Breast epithelium (tissue), 4 donors: Measurements from ENCODE around the gene SLC35F1. TPM values are rescaled to one million over a fixed set of nuclear protein-coding genes. Genes with fewer than 3 reads are reported as not detected.

Source experiments
- DNase-seq, 2 donors: peaks; one replicate each; pipeline ENCODE4 v3.0.0-alpha.2; 2019; ENCODE audit warnings: low spot score in 2 of 2
- H3K27ac ChIP-seq, 2 donors: fragments of 200-600 bp; sonication (generic) in 1 of 2; one replicate each; pipeline ENCODE4 v1.5.1; 2016 to 2019; ENCODE audit warnings: mild to moderate bottlenecking in 1 of 2
- H3K27me3 ChIP-seq, 2 donors: fragments of 200-600 bp; sonication (generic) in 1 of 2; one replicate each; pipeline versions ENCODE4 v1.5.1 to v1.6.0; 2017 to 2019; ENCODE audit warnings: control low read depth in 1 of 2, mild to moderate bottlenecking in 1 of 2
- H3K36me3 ChIP-seq: fragments of 200-600 bp; one replicate; pipeline ENCODE4 v1.5.1; 2019
- H3K4me1 ChIP-seq, 2 donors: fragments of 200-600 bp; sonication (generic); one replicate each; pipeline ENCODE4 v1.5.1; 2016 to 2019; ENCODE audit warnings: control low read depth in 1 of 2
- H3K4me3 ChIP-seq, 3 donors: fragments of 200-600 bp; sonication (generic); 1 replicate in 2 of 3; 2 replicates in 1 of 3; pipeline ENCODE4 v1.5.1; 2016 to 2019; ENCODE audit warnings: mild to moderate bottlenecking in 3 of 3, moderate library complexity in 2 of 3
- H3K9me3 ChIP-seq, 2 donors: fragments of 200-600 bp; sonication (generic) in 1 of 2; one replicate each; pipeline ENCODE4 v1.5.1; 2016 to 2019; ENCODE audit warnings: control low read depth in 1 of 2
- POLR2A ChIP-seq: fragments of 450-650 bp; IDR thresholded peaks from one replicate; pipeline ENCODE4 v1.6.1; 2016; ENCODE audit warnings: antibody characterized with exemption, mild to moderate bottlenecking, moderate library complexity
- POLR2AphosphoS5 ChIP-seq, 3 donors: sonication (generic); formaldehyde crosslinking; IDR thresholded peaks; one replicate each; pipeline ENCODE4 v1.6.1; 2017; ENCODE audit warnings: antibody characterized with exemption in 3 of 3
- intact Hi-C: fragments of 100-400 bp; cut with DNase I; formaldehyde crosslinking; loops from one replicate; pipeline ENCODE4 v1.15.1; 2023; ENCODE audit warnings: low total_unique reads
- total RNA-seq, 3 donors: library from RNA; depleted of rRNA; stranded (reverse); fragments of >200 nt; gene quantifications; one replicate each; pipeline ENCODE4 v1.1.0, GENCODE V29; 2016
- TF ChIP-seq, protein P1 (sequence below), 3 donors: fragments of 450-650 bp; IDR thresholded peaks; one replicate each; pipeline ENCODE4 v1.5.1; 2016 to 2017; ENCODE audit warnings: antibody characterized with exemption in 3 of 3, mild to moderate bottlenecking in 3 of 3, moderate library complexity in 3 of 3

SLC35F1 gene
- total RNA-seq, 3 donors from 2014 or later: 0.66 to 2.5 (median 0.80) TPM

DNA sequence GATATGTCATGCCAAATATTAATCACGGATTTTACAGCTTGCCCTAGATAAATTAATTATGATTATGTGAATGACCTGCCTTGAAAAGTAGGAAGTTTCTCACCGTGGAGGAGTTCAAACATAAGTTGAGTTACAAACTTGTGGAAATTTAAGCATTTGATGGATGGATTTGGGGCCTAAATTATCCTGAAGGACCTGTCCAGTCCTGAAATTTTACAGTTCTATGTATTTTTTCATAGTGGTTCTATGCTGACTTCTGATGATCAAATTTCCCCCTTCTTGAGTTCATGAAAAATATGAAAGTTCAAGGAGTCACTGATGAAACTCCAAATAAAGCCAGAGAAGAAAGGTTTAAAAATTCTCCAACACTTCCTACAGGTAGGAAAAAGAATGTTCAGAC, 178.6 kb downstream of the SLC35F1 start:
- Histone ChIP-seq H3K4me3 (no peak overlapping the region), H3K4me1 (peaks cover 0 to 5% of the 10 kb centered on the region in 2 donors)
- intact Hi-C loops: no loop called here

GRCh38 chr6:118086159-118086558, 179.1 kb downstream of the SLC35F1 start:
- Histone ChIP-seq H3K27me3 (no peaks in the 10 kb centered on the region), H3K9me3 (peaks cover 0 to 6% of the 10 kb centered on the region in 2 donors), H3K36me3 (no peaks in the 10 kb centered on the region), H3K4me3 (no peak overlapping the region), H3K4me1 (peaks cover 0 to 5% of the 10 kb centered on the region in 2 donors), H3K27ac (no peak overlapping the region)
- no peak for DNase-seq
- intact Hi-C loops: no loop called here
- TF ChIP-seq, protein P1, sequence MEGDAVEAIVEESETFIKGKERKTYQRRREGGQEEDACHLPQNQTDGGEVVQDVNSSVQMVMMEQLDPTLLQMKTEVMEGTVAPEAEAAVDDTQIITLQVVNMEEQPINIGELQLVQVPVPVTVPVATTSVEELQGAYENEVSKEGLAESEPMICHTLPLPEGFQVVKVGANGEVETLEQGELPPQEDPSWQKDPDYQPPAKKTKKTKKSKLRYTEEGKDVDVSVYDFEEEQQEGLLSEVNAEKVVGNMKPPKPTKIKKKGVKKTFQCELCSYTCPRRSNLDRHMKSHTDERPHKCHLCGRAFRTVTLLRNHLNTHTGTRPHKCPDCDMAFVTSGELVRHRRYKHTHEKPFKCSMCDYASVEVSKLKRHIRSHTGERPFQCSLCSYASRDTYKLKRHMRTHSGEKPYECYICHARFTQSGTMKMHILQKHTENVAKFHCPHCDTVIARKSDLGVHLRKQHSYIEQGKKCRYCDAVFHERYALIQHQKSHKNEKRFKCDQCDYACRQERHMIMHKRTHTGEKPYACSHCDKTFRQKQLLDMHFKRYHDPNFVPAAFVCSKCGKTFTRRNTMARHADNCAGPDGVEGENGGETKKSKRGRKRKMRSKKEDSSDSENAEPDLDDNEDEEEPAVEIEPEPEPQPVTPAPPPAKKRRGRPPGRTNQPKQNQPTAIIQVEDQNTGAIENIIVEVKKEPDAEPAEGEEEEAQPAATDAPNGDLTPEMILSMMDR (IDR thresholded peaks at IDR 0.05): no peak
- no peak for TF ChIP-seq POLR2AphosphoS5 (IDR thresholded peaks at IDR 0.05)
- TF ChIP-seq POLR2A: no peak

More for the DNA sequence above, 178.6 kb downstream of the SLC35F1 start:
- TF ChIP-seq, protein P1 (IDR thresholded peaks at IDR 0.05): no peak
- TF ChIP-seq POLR2A (no peak), POLR2AphosphoS5 (IDR thresholded peaks at IDR 0.05) (no peak)
- no peak overlapping the region for H3K27ac ChIP-seq
- no peak for DNase-seq
- no peaks in the 10 kb centered on the region for H3K36me3 ChIP-seq
- no peaks in the 10 kb centered on the region for H3K27me3 ChIP-seq
- peaks cover 0 to under 1% of the 10 kb centered on the region in 2 donors for H3K9me3 ChIP-seq

DNA sequence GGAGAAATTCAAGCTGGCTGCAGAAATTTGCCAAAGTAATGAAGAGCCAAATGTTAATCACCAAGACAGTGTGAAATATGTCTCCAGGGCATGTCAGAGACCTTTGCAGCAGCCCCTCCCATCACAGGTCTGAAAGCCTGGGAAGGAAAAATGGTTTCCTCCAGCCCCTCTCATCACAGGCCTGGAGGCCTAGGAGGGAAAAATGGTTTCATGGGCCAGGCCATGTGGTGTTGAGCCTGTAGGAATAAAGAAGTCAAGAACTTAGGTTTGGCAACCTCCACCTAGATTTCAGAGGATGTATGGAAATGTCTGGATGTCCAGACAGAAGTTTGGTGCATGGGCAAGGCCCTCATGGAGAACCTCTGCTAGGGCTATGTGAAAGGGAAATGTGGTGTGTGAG, 185.0 kb downstream of the SLC35F1 start:
- TF ChIP-seq POLR2AphosphoS5 (IDR thresholded peaks at IDR 0.05) (no peak), POLR2A (no peak)
- TF ChIP-seq, protein P1 (IDR thresholded peaks at IDR 0.05): no peak
- Histone ChIP-seq H3K27me3 (no peaks in the 10 kb centered on the region), H3K4me3 (no peak overlapping the region), H3K9me3 (peaks cover 11 to 27% of the 10 kb centered on the region in 2 donors), H3K4me1 (no peaks in the 10 kb centered on the region), H3K36me3 (no peaks in the 10 kb centered on the region), H3K27ac (no peak overlapping the region)
- DNase-seq: no peak
- intact Hi-C loops: no loop called here

DNA sequence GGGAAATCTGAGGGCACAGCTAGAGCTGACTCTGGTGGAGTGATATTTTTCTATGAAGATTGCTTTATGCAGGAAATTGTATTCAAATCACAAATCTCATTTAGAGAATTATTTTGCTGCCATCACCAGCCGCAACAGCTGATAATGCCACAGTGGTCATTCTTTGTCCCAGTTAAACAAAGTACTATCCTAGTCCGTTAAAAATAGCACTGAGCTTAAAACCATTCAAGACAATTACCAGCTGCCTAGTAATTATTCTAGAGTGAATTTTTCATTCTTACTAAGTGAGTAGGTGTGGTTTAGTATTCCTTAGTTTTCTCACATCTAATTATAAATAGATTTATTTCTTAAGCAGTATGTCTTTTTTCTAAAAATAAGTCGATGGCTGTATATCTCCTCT, 190.5 kb downstream of the SLC35F1 start:
- no peaks in the 10 kb centered on the region for H3K4me1 ChIP-seq
- H3K4me3 ChIP-seq: no peak overlapping the region
- H3K27me3 ChIP-seq: no peaks in the 10 kb centered on the region
- TF ChIP-seq, protein P1 (IDR thresholded peaks at IDR 0.05): no peak
- TF ChIP-seq POLR2A (no peak), POLR2AphosphoS5 (IDR thresholded peaks at IDR 0.05) (no peak)
- H3K27ac ChIP-seq: no peak overlapping the region
- DNase-seq: no peak
- H3K9me3 ChIP-seq: peaks cover 2 to 7% of the 10 kb centered on the region in 2 donors
- no peaks in the 10 kb centered on the region for H3K36me3 ChIP-seq
- intact Hi-C loops: loop anchor here (5.0 kb wide), 1 partner anchor 830 kb away; the partner anchor contains the start of gene VGLL2

DNA sequence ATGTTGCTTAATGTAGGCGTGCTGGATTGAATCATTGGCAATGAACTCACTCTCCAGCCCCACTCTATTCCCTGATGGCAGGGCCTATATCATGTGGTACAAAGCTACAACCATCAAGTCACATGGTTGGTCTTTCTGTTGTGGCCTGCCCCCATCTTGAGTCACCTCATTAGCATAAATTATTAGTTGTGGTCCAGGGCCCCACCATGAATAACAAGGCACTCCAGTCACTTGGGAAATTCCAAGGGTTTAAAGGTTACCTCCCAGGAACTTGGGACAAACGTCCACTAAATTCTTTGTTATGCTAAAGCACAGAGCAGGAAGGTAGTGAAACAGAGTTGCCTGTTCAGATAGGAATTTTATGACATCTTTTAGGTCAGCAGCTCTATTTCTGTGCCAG, 193.7 kb downstream of the SLC35F1 start:
- Histone ChIP-seq H3K27ac (no peak overlapping the region), H3K9me3 (no peaks in the 10 kb centered on the region), H3K4me3 (no peak overlapping the region), H3K36me3 (no peaks in the 10 kb centered on the region), H3K4me1 (no peaks in the 10 kb centered on the region), H3K27me3 (no peaks in the 10 kb centered on the region)
- TF ChIP-seq POLR2A: no peak
- TF ChIP-seq, protein P1 (IDR thresholded peaks at IDR 0.05): no peak
- TF ChIP-seq POLR2AphosphoS5 (IDR thresholded peaks at IDR 0.05): no peak
- no peak for DNase-seq
- intact Hi-C loops: no loop called here
